Fibroblast of villous mesenchyme (primary cell): ENCODE measurements around the gene C22orf42. TPM values are rescaled to one million over a fixed set of nuclear protein-coding genes. Genes with fewer than 3 reads are reported as not detected.

Experiments used
- DNase-seq: peaks from one replicate; pipeline ENCODE4 v3.0.0-alpha.2; 2010; ENCODE audit warnings: low read depth
- H3K4me3 ChIP-seq: 2 replicates; pipeline ENCODE4 v1.5.1; 2011; ENCODE audit warnings: low read depth, mild to moderate bottlenecking, low read length
- CTCF ChIP-seq: IDR thresholded peaks from 2 replicates; pipeline ENCODE4 v1.5.1; 2012; ENCODE audit warnings: low read depth, mild to moderate bottlenecking, low read length; ENCODE audit not compliant: insufficient read depth
- total RNA-seq: library from RNA; depleted of rRNA; stranded (reverse); fragments of >200 nt; gene quantifications from 2 replicates; pipeline ENCODE4 v1.2.3, GENCODE V29; 2012

The C22orf42 gene
- total RNA-seq, 1 donor, result not detected

DNA sequence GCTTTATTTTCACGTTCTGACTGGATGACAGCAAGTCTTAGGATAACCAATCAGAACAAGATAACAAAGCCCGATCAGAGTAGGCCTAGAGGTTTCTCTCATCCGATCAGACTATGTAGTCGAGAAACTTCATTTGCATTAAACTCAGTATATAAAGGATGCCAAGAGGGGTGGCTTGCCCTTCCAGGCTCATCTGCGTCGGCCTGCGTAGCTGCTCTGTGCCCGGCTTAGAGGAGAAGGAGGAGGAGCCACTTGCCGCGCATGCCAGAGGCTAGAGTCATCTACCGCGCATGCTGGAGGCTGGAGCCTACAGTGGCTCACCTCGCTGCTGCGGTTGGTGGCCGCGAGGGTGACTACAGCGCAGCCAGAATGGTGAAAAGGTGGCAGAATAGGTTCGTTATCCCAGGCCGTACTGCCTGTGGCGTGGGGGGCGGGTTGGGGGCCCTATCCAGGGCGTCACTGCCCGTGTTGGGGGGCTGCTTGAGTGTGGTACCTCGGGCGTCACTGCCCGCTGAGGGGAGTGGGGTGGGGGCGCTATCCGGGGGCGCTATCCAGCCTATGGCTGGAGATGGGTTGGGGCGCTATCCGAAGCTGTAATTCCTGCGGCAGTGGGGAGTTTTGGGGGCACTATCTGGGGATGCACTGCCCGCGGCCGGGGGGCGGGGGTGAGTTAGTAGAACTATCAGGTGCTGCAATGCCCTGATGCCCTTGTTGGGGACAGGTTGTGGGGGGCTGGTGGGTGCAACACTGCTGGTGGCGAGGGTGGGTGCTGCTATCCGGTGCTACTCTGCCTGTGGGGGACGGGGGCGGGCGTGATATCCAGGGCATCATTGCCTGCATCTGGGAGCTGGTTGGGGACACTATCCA is 46.0 kb upstream of the C22orf42 start, which contains the start of gene RFPL2:
TSS of gene RFPL2 (minus strand) at position 218 of the 867 bp plus-strand sequence. CDS start 2,622 bp downstream, outside the sequence.
- no peak within 1 kb of the TSS for H3K4me3 ChIP-seq
- peak; percentile 20 for DNase-seq
- no peak for TF ChIP-seq CTCF

DNA sequence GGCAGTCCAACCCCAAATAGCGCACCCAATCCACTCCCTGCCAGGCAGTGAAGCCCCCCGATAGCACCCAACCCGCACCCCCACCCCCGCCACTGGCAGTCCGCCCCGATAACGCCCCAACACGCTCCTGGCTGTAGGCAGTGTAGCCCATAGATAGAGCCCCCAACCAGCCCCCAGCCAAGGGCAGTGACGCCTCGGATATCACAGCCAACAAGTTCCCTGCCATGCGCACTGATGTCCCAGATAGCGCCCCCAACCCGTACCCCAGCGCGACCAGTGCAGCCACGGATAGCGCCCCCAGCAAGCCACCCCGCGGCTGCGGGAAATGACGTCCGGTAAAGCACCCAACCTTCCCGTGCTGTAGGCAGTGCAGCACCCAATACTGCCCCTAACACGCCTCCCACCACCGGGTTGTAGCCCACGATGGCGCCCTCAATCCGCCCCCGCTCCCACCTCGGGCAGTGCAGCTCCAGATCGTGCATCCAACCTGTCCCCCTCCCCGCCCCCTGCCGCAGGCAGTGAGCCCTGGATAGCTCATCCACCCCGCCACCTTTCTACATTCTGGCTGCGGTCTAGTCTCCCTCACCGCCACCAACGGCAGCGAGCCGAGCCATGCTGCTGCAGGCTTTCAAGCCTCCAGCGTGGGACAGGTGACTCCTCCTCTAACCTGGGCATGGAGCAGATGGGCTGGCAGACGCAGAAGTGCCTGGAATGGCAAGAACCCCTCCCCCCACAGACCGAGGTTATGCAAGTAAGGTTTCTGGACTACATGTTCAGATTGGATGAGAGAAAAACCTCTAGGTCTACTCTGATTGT is 45.1 kb upstream of the C22orf42 start:
- no peak overlapping the region for H3K4me3 ChIP-seq
- TF ChIP-seq CTCF, result no peak
- DNase-seq, result no peak

DNA sequence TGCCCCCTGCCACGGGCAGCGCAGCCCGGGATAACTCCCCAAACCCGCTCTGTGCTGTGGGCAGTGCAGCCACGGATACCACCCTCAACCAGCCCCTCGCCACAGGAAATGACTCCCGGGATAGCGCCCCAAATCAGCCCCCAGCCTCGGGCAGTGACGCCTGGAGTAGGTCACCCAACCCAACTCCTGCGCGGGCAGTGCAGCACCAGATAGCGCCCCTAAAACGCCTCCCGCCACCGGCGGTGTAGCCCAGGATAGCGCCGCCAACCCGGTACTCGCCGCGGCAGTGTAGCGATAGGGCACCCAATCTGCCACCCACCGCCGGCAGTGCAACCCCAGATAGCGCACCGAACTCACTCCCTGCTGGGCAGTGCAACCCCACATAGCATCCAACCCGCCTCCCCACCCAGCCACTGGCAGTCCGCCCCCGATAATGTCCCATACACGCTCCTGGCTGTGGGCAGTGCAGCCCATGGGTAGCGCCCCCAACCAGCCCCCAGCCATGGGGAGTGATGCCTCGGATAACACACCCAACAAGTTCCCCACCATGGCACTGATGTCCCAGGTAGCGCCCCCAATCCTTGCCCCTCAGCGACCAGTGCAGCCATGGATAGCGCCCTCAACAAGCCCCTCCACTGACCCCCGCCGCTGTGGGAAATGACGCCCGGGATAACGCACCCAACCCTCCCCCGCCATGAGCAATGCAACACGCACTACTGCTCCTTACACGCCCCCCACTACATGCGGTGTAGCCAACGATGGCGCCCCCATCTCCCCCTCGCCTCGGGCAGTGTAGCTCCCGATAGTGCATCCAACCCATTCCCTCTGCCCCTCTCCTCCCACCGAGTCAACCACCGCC is 44.3 kb upstream of the C22orf42 start:
- no peak for TF ChIP-seq CTCF
- no peak overlapping the region for H3K4me3 ChIP-seq
- DNase-seq, result no peak

GRCh38 chr22:32202539-32203180 is 43.6 kb upstream of the C22orf42 start:
- peak; percentile 15 for DNase-seq
- no peak overlapping the region for H3K4me3 ChIP-seq
- TF ChIP-seq CTCF, result peak; percentile 46

DNA sequence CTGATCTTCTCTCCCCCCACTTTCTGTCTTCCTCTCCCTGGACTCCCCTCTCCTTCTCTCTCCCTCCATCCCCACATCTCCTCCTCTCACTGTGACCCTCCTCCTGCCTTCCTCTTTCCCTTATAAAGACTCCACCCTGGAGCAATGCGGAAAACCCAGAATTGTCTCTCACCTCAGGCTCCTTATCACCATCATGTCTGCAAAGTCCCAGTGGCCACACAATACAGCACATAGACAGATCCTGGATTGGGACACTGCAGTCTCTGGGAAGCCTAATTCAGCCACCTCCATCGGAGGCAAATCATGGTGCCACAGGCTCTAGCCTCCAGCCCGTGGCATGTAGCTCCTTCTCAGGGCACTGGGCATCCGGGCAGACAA is 43.0 kb upstream of the C22orf42 start:
- H3K4me3 ChIP-seq, result no peak overlapping the region
- no peak for TF ChIP-seq CTCF
- DNase-seq, result no peak

- H3K4me3 ChIP-seq, result no peak overlapping the region
- TF ChIP-seq CTCF, result no peak
- no peak for DNase-seq
Measured at GRCh38 chr22:32200752-32201151, 41.6 kb upstream of the C22orf42 start.
